Forelimb muscle (tissue), 1 donor: ENCODE results near the gene PRTN3. TPM values are rescaled to one million over a fixed set of nuclear protein-coding genes. Genes with fewer than 3 reads are reported as not detected.
"Not testable (repeated sequence)": the region's sequence is repeated elsewhere in the genome, so short reads cannot be mapped to it uniquely, and the experiment has no call there.

Experiments used
- DNase-seq: peaks from one replicate; pipeline ENCODE4 v3.0.0-alpha.2; 2013; ENCODE audit warnings: low read depth
- polyA plus RNA-seq: library from polyadenylated mRNA; unstranded; fragments of 120-200 nt; gene quantifications from one replicate; pipeline ENCODE4 v1.2.1, GENCODE V29; 2013; ENCODE audit not compliant: insufficient read length

Gene PRTN3
- polyA plus RNA-seq, 1 donor = 2.6 TPM

DNA sequence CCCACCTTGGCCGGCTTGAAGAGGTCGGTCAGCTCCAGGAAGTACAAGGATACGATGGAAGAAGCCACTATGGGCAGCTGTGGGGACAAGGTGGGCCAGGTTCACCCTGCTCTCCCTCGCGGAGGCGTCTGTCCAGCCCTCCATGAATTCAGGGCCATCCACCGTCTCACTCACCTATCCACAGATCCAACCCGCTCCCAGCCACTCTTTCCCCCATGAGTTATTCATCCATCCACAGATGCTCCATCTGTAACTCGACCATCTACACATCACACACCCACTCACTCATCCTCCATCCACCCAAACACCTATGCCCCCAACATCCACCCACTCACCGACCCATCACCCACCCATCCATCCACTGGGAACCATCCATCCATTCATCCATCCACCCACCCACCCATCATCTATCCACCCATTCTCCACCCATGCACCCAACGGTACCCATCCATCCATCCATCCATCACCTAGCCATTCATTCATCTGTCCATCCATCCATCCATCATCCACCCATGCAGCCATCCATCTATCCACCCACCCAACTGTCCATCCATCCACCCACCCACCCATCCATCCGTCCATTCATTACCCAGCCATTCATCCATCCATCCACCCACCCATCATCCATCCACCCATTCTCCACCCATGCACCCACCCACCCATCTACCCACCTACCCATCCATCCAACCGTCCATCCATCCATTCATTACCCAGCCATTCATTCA is 24.9 kb upstream of the PRTN3 start:
- no peak for DNase-seq

DNA sequence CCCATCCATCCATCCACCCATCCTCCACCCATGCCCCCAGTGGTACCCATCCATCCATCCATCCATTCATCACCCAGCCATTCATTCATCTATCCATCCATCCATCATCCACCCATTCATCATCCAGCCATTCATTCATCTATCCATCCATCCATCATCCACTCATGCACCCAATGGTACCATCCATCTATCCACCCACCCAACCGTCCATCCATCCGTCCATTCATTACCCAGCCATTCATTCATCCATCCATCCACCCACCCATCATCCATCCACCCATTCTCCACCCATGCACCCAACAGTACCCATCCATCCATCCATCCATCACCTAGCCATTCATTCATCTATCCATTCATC is 24.3 kb upstream of the PRTN3 start:
- DNase-seq = no peak

DNA sequence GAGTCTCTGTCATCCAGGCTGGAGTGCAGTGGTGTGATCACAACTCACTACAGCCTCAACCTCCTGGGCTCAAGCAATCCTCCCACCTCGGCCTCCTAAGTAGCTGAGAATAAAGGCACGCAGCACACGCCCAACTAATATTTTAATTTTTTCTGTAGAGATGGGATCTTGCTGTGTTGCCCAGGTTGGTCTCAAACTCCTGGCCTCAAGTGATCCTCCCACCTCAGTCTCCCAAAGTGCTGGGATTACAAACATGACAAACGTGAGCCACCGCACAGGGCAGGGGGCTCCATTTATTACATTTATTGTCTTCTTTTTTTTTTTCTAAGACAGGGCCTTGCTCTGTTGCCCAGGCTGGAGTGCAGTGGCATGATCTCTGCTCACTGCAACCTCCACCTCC is 20.6 kb upstream of the PRTN3 start:
- DNase-seq = not testable (repeated sequence)

DNA sequence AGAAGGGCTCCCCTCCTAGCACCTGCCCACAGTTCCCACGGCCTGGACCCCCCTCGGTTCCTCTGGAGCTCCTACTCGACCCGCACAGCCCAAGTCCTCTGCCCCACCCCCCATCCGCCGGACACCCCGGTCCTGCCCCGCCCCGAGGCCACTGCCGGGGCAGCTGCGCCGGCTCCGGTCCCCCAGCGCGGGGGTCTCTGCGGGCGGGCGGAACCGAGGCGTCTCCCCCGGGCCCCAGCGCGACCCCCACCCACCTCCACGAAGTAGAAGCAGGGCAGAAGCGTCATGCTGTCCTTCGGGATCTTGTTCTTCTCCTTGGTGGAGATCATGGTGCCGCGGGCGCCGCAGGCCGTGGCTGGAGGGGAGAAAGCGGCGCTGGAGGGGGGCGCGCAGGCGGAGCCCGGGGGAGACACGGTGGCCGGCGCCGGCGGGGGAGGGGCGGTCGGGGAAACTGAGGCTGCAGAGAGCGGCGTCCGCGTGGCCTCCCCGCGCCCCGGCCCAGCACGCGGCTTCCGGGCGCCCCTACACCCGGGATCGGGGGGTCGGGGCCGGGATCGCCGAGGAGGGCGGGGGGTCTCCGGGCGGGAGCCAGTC is 19.5 kb upstream of the PRTN3 start:
- no peak for DNase-seq

DNA sequence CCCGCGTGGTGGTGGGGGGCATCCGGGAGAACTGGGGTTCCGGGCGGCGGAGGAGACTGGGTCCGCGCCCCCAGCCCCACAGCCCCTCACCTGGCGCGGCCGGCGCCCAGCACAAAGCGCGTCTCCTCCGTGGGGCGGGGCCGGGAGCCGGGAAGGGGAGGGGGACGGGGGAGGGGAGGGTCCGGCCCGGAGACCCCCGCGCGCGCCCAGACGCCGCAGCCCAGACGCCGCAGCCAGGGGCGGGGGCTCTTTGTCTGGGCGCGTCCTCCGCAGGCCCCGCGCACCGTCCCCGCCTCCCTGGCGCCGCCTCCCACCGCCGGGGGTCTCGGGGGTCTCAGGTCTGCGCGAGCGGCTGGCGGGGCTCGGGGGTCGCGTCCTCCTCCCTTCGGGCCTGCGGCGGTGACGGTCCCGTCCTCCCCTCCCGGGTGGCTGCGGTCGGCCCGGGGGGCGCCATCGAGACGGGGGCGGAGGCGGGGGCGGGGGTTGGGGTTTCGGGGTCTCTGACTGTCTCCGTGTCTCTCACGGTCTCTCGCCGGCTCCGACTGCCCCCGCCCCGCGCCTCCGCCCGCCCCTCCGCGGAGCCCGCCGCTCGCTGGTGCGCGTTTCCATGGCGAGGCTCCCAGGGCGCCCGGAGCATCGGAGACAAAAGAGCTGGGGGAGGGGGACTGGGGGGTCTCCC is 18.8 kb upstream of the PRTN3 start, which contains the start of gene PLPPR3:
Gene PLPPR3, minus strand, starts transcription at position 131 of the 679 bp plus-strand sequence. CDS start 396 bp downstream, outside the sequence.
- no peak for DNase-seq

DNA sequence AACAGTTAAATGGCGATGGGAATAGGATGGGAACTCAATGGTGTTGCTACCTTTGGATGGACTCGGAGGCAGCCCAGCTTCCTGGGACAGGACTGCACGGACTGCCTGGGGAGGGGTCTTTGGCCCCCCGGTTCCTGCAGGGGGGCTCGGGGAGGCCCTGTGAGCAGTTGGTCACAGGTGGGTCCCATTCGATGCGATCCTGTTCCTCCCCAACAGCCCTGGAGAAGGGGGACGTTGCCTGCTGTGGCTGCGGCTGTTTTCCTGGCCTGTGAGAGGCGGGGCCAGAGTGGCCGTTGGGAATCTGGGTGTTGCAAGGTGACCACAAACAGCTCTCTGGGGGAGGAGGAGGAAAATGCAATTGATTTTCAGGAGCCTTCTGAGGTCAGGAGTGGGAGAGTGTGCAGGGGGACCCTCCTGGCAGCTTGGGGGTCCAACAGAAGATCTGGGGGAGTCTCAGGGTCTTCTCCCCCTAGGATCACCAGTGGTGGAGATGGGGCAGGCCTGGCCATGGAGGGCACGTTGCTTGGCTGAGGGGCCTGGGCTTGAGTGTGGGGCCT is 17.2 kb upstream of the PRTN3 start:
- DNase-seq = no peak

DNA sequence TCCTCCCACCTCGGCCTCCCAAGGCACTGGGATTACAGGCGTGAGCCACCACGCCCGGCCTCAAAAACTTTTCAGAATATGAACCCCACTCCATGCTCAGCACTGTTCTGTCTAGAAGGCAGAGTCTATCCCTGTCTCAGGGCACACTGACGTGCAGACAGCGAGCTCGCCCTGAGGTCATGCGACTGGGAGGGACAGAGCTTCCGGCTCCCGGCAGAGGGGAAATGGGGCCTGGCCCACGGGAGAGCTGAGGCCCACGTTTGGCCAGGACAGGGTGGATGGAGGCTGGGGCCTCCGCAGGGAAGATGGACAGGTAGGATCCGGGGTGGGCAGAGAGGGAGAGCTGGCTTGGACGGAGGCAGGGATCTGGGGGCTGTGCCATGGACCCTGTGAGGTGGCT is 15.9 kb upstream of the PRTN3 start:
- no peak for DNase-seq

DNA sequence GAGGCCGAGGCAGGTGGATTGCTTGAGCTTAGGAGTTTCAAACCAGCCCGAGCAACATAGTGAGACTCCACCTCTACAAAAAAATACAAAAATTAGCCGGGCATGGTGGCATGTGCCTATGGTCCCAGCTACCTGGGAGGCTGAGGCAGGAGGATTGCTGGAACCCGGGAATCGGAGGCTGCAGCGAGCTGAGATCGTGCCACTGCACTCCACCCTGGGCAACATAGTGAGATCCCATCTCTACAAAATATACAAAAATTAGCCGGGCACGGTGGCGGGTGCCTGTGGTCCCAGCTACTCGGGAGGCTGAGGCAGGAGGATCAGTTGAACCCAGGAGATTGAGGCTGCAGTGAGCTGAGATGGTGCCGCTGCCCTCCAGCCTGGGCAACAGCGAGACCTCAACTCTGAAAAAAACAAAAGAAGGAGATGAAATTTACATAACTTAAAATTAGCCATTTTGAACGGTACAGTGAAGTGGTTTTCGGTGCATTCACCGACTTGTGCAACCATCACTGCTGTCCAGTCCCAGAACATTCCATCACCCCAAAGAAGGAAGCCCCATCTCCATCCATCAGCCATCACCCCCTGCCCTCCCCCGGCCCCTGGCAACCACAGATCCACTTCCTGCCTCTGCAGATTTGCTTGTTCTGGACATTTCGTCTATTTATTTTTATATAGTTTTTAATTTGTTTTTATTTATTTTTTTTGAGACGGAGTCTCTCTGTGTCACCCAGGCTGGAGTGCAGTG is 14.7 kb upstream of the PRTN3 start:
- no peak for DNase-seq

DNA sequence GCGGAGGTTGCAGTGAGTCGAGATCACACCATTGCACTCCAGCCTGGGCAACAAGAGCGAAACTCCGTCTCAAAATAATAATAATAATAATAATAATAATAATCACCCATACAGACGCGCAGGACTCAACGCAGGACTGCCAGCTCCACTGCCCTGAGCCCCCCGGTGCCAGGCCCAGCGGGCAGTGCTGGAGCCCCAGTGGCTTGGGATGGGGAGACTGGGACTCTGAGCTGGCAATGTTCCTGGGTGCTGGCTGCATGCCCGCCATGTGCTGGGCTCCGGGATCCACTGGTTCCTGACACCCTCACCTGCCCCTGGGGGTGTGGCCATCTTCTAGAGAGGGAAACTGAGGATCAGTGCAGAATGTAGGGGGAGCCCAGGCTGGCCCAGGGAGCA is 13.5 kb upstream of the PRTN3 start:
- no peak for DNase-seq

DNA sequence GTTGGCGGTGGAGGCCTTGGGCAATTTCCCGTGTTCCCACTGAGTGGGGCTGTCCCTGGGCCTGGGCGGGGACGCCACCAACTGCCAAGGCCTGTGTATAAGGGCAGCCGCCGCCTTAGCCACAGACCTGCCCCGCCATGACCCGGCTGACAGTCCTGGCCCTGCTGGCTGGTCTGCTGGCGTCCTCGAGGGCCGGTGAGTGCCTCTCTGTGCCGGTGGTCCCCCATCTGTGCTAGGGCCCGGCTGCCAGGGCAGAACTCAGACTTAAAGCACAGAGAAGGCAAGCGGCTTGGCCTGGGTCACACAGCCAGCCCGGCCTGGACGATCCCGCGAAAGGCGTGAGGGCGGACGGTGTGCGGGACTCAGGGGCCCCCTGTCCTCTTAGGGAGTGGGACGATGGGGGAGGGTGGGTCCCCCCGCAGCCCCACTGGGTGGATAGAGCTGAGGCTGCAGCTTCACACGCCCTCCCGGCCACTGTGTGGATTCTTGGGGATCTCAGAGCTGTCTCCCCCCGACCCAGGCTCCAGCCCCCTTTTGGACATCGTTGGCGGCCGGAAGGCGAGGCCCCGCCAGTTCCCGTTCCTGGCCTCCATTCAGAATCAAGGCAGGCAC is 13.0 kb upstream of the PRTN3 start, which contains the start of gene AZU1:
Gene AZU1, plus strand, starts transcription at position 128 of the 612 bp plus-strand sequence. Its CDS starts 10 bp downstream, at position 138.
- DNase-seq = no peak

DNA sequence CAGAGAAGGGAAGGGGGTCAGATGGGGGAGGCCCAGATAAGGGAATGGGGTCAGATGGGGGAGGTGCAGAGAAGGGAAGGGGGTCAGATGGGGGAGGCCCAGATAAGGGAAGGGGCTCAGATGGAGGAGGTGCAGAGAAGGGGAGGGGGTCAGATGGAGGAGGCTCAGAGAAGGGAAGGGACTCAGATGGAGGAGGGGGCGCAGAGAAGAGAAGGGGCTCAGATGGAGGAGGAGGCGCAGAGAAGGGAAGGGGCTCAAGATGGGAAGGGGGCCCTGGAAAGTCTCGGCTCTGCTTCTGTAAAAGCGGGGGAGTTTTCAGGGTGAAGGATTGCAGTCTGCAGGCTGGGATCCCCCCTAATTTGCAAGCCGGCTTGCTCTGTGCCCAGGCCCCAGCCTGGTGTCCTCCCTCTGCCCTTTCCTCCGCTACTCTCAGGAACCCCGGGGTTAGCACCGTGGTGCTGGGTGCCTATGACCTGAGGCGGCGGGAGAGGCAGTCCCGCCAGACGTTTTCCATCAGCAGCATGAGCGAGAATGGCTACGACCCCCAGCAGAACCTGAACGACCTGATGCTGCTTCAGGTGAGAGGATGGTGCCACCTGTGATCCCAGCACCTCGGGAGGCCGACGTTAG is 11.6 kb upstream of the PRTN3 start:
- DNase-seq = no peak

DNA sequence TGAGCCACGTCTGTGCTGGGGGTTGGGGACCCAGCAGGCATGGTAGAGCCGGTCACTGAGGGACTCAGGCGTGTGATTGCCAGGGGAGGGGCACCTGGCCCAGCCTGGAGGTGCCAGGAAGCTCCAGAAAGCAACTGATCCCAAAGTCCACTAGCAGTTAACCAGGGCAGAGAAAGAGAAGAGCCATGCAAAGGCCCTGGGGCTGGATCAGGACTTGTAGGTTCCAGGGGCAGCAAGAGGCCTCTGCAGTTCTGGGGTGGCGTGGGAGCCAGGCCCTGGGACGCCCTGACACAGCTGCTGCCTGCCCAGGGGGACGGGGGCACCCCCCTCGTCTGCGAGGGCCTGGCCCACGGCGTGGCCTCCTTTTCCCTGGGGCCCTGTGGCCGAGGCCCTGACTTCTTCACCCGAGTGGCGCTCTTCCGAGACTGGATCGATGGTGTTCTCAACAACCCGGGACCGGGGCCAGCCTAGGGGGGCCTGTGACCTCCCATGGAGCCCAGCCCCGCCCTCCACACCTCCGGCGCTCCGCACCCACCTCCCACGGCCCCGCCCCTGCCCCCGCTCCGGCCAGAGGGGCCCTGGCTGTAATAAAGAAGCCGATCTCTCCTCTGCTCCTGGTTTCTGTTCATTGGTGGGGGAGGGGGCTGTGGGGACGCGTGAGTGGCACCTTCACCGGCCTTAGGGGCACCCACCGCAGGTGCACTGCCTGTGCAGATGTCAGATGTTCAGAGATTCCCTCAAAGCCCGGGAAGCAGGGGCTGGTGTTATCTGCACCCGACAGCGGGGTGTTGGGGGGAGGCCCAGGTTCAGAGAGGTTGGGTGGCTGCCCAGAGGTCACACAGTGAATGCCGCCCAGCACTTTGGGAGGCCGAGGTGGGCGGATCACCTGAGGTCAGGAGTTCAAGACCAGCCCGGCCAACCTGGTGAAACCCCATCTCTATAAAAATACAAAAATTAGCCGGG is 9.1 kb upstream of the PRTN3 start:
- no peak for DNase-seq

DNA sequence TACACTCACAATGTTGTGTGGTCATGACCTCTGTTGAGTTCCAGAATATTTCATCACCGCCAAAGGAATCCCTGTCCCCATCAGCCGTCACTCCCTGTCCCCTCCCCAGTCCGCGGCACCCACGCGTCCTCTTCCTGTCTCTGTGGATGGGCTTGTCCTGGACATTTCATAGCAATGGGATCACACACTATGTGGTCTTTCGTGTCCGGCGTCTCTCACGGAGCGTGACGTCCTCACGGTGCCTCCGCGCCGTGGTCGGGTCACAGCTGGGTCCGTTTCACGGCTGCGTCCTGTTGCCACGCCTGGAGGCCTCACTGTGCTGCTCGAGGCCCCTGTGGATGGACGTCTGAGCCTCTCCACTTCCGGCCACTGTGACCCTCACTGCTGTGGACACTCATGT is 6.6 kb upstream of the PRTN3 start:
- DNase-seq = no peak

DNA sequence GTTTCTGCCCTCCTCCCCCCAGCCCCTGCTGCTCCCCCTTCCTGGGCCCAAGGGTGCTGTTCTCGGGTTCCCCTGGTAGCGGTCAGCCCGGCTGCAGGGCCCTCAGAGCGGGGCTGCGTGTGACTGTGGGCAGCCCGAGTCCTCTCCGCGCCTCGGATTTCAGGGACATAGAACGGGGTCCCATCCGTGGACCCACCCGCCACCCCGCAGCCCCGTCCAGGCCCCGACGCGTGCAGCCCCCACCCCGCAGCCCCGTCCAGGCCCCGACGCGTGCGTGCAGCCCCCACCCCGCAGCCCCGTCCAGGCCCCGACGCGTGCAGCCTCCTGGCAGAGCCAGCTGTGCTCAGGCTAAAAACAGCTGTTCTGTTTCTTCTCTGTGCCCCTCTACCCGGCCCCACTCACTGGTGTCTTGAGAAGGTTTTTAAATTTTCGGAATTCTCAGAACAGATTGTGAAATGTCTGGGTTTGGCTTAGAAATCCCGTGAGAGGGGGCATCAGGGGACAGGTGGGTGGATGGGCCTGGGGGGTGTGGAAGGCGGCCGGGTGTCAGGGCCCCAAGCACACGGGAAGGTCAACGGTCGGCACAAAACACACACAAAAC is 5.5 kb upstream of the PRTN3 start:
- no peak for DNase-seq

DNA sequence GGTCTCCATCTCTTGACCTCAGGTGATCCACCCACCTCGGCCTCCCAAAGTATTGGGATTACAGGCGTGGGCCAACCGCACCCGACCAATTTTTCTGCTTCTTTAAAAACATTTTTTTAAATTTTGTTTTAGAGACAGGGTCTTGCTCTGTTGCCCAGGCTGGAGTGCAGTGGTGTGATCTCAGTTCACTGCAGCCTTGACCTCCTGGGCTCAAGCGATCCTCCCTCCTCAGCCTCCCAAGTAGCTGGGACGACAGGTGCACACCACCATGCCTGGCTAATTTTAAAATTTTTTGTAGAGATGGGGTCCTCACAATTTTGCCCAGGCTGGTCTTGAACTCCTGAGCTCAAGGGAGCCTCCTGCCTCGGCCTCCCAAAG is 2.0 kb downstream of the PRTN3 start:
- not testable (repeated sequence) for DNase-seq

DNA sequence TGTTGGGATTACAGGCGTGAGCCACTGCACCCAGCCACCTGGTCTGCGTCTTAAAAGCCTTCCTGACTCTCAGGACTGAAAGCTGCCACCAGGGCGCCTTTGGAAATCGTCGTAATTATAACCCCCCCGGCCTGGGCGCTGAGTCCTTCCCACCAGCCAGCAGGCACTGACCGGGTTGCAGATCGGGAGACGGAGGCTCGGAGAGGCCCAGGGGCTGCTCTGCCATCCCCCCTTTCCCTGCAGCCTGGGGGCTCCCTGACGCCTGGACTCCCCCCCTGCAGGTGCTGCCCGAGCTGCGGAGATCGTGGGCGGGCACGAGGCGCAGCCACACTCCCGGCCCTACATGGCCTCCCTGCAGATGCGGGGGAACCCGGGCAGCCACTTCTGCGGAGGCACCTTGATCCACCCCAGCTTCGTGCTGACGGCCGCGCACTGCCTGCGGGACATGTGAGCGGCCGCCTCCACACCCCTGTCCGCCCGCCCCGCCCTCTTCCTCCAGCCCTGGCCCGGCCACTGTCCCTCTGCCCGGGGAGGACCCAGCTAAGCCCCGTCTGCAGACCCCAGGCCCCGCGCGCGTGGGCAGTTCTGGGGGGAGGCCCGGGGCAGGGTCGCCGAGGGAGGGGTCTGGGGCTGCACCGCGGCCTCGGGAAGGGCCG is 2.5 kb downstream of the PRTN3 start:
- DNase-seq = no peak

DNA sequence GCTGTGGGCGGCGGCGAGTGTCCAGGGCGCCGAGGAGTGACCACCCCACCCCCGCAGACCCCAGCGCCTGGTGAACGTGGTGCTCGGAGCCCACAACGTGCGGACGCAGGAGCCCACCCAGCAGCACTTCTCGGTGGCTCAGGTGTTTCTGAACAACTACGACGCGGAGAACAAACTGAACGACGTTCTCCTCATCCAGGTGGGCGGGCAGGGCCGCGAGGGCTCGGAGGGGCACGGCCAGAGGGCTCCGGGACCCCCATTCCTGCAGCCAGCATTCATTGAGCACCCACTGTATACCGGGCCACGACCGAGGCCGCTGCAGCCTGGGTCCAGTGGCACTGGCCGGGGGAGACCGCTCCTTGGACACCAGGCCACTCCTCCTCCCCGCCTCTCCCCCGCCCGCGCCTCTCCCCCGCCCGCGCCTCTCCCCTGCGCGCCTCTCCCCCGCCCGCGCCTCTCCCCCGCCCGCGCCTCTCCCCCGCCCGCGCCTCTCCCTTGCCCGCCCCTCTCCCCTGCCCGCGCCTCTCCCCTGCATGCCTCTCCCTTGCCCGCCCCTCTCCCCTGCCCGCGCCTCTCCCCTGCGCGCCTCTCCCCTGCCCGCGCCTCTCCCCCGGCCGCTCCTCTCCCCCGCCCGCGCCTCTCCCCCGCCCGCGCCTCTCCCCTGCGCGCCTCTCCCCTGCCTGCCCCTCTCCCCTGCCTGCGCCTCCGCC is 3.2 kb downstream of the PRTN3 start:
- DNase-seq = no peak

DNA sequence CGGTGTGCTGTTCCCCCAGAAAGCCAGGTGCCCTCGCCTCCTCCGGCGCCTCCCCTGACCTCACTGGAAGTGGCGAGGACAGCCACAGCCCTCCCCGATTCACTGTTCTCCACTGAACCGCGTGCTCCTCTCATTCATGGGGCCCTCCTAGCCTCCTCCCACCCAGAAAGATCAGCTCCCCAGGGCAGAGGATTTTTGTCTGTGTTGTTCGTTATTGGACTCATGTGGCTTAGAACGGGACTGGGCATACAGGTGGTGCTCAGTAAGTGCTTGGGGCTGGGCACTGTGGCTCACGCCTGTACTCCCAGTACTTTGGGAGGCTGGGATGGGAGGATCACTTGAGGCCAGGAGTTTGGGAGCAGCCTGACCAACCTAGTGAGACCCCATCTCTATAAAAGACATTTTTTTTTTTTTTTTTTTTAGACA is 3.8 kb downstream of the PRTN3 start:
- DNase-seq = no peak
